ENCODE data around the gene FAM107B. TPM values are rescaled to one million over a fixed set of nuclear protein-coding genes. Genes with fewer than 3 reads are reported as not detected.

Gene FAM107B
- total and polyA plus RNA-seq, 10 of the 15 experiments (the other 5 are each of a cell fraction or from before 2014, with no cell fraction given): 22.9 to 162 (median 86.6) TPM

DNA sequence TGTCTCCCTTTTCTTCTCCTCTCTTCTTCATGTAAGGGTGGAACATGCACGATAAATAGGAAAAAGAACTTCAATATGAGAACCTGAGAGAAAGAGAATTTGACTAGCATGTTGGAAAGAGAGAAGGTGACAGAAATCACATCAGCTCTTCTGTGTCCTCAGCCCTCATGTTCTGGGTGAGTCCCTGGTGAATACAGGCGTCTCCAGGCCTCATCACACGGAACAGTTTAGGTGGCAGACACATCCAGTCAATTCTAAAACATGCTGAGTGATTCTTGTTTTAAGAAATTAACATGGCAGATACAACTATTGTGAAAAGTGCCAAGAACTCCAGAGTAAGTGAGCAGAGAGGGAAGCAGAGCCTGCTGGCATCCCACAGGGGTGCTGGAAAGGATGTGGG is 96.1 kb downstream of the FAM107B start (continued):
- TF ChIP-seq ELK1 (IDR thresholded peaks at IDR 0.05; ENCODE audit: low read depth, low read length): no peak
- TF ChIP-seq CEBPZ (IDR thresholded peaks at IDR 0.05; ENCODE audit: low read depth, low read length): no peak
- no peak for TF ChIP-seq BACH1 (IDR thresholded peaks at IDR 0.05; ENCODE audit: borderline replicate concordance)
- TF ChIP-seq TBL1XR1 (IDR thresholded peaks at IDR 0.05; ENCODE audit: low read depth, low read length): no peak
- no peak for TF ChIP-seq CEBPB (IDR thresholded peaks at IDR 0.05; ENCODE audit: borderline replicate concordance in 1 of 2, low read depth in 2 of 2, low read length in 2 of 2)
- TF ChIP-seq ZNF687 (IDR thresholded peaks at IDR 0.05): no peak

Data from GM12878 (cell line).